Osteoblast (primary cell): ENCODE data around the gene PTTG1. TPM values are rescaled to one million over a fixed set of nuclear protein-coding genes. Genes with fewer than 3 reads are reported as not detected.

Source experiments
- DNase-seq: peaks from one replicate; pipeline ENCODE4 v3.0.0; 2011; ENCODE audit warnings: low spot score, mixed read lengths; ENCODE audit not compliant: insufficient read length; ENCODE audit errors: missing footprints
- H2AFZ ChIP-seq: 2 replicates; pipeline ENCODE4 v1.6.0; 2011; ENCODE audit warnings: mild to moderate bottlenecking, low read length
- H3K27ac ChIP-seq: 2 replicates; pipeline ENCODE4 v1.5.1; 2011; ENCODE audit warnings: mild to moderate bottlenecking, low read depth, low read length, moderate library complexity
- H3K27me3 ChIP-seq: 2 replicates; pipeline ENCODE4 v1.6.0; 2012; ENCODE audit warnings: mild to moderate bottlenecking, control low read depth, inconsistent platforms, low read length, moderate library complexity; ENCODE audit not compliant: insufficient read depth
- H3K36me3 ChIP-seq: 2 replicates; pipeline ENCODE4 v1.5.1; 2011; ENCODE audit warnings: mild to moderate bottlenecking, low read length, control low read depth, moderate library complexity; ENCODE audit not compliant: insufficient read depth
- H3K4me1 ChIP-seq: 2 replicates; pipeline ENCODE4 v1.5.1; 2011; ENCODE audit warnings: mild to moderate bottlenecking, low read length, control low read depth, moderate library complexity; ENCODE audit not compliant: insufficient read depth
- H3K4me2 ChIP-seq: 2 replicates; pipeline ENCODE4 v1.6.0; 2011; ENCODE audit warnings: mild to moderate bottlenecking, low read length; ENCODE audit not compliant: insufficient read depth
- H3K4me3 ChIP-seq: fragments of 200-600 bp; sonication (generic); 3 replicates; pipeline ENCODE4 v1.5.1; 2012; ENCODE audit warnings: mild to moderate bottlenecking, low read length, inconsistent platforms; ENCODE audit not compliant: insufficient read depth
- H3K79me2 ChIP-seq: 2 replicates; pipeline ENCODE4 v1.6.0; 2012; ENCODE audit warnings: mild to moderate bottlenecking, low read length, control low read depth, inconsistent platforms; ENCODE audit not compliant: insufficient read depth
- H3K9me3 ChIP-seq: 2 replicates; pipeline ENCODE4 v1.5.1; 2011; ENCODE audit warnings: low read depth, low read length, control low read depth
- H4K20me1 ChIP-seq: 2 replicates; pipeline ENCODE4 v1.6.0; 2012; ENCODE audit warnings: mild to moderate bottlenecking, low read length, control low read depth; ENCODE audit not compliant: insufficient read depth
- CTCF ChIP-seq: IDR thresholded peaks from 2 replicates; pipeline ENCODE4 v1.5.1; 2011; ENCODE audit warnings: mild to moderate bottlenecking, low read depth, low read length, moderate library complexity; ENCODE audit errors: extremely low read depth
- total RNA-seq: library from RNA; depleted of rRNA; stranded (reverse); fragments of >200 nt; gene quantifications from 2 replicates; pipeline ENCODE4 v1.2.3, GENCODE V29; 2012

PTTG1 gene
- total RNA-seq, 1 donor: 41.3 TPM

DNA sequence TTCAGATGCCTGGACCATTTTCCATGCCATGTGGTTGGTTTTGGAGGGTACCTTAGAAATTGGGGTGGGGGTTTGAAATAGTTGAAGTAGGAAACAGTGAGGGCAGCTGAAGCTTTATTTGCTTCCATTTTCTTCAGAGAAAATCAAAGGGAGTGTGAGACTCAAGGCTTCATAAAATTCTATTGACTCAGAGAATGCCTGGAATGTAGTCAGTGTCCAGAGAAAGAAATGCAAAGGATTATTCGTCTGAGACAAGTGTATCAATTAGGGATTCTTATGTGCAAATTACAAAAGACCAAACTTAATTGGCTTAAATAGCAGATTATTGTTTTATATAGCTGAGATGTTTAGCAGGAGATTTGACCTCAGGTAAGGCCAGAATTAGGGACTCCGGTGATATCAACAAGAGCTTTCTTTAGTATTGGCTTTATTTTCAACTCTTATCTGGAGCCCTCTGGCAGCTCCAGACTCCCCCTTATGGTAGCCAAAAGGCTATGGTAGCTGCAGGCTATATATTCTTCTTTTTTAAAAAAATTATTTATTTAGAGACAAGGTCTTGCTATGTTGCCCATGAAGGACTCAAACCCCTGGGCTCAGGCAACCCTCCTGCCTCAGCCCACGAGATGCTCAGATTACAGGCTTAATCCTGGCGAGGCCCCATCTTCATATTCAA is 38.9 kb downstream of the PTTG1 start:
- H3K4me1 ChIP-seq: peaks cover 27% of the 10 kb centered on the region
- no peak overlapping the region for H3K4me2 ChIP-seq
- H2AFZ ChIP-seq: no peak overlapping the region
- TF ChIP-seq CTCF: peak; percentile 33
- H3K9me3 ChIP-seq: no peaks in the 10 kb centered on the region
- no peaks in the 10 kb centered on the region for H3K79me2 ChIP-seq
- H3K27ac ChIP-seq: no peak overlapping the region
- H3K4me3 ChIP-seq: no peak overlapping the region
- no peak for DNase-seq
- peaks cover 4% of the 10 kb centered on the region for H3K27me3 ChIP-seq
- no peaks in the 10 kb centered on the region for H3K36me3 ChIP-seq
- no peaks in the 10 kb centered on the region for H4K20me1 ChIP-seq

- TF ChIP-seq CTCF: no peak
- Histone ChIP-seq H3K79me2 (no peaks in the 10 kb centered on the region), H2AFZ (no peak overlapping the region), H3K4me2 (no peak overlapping the region), H3K36me3 (no peaks in the 10 kb centered on the region), H3K27me3 (no peaks in the 10 kb centered on the region), H3K27ac (no peak overlapping the region), H3K9me3 (no peaks in the 10 kb centered on the region), H3K4me3 (no peak overlapping the region), H4K20me1 (no peaks in the 10 kb centered on the region), H3K4me1 (peaks cover 27% of the 10 kb centered on the region)
- no peak for DNase-seq
These were observed 39.7 kb downstream of the PTTG1 start for GRCh38 chr5:160461378-160461777.

DNA sequence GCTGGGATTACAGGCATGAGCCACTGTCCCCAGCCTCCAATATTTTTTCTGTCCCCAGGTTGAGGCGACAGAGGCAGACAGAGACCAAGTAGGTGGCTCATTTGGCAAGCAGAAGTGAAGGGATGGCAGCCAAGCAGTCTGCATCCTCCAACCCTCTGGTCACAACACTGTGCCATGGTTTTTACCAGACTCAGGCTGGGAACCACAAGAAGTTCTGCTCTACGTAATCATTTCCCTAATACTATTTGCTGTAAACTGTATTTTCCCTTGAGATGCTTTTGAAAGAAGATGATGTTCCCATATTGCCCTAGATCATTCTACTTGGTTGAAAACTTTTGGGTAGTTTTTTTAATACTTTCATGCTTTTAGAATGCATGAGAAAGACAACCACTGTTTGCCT is 40.5 kb downstream of the PTTG1 start:
- no peaks in the 10 kb centered on the region for H4K20me1 ChIP-seq

GRCh38 chr5:160463227-160463626 is 41.6 kb downstream of the PTTG1 start:
- Histone ChIP-seq H3K36me3 (no peaks in the 10 kb centered on the region), H3K4me3 (no peak overlapping the region), H3K9me3 (no peaks in the 10 kb centered on the region), H3K4me2 (peak overlapping the region; percentile 58), H3K79me2 (no peaks in the 10 kb centered on the region), H3K4me1 (peaks cover 43% of the 10 kb centered on the region), H2AFZ (no peak overlapping the region), H3K27me3 (no peaks in the 10 kb centered on the region), H3K27ac (no peak overlapping the region), H4K20me1 (no peaks in the 10 kb centered on the region)
- TF ChIP-seq CTCF: no peak
- no peak for DNase-seq

More for the DNA sequence above, 40.5 kb downstream of the PTTG1 start:
- Histone ChIP-seq H3K4me2 (no peak overlapping the region), H3K4me3 (no peak overlapping the region), H2AFZ (no peak overlapping the region), H3K27me3 (no peaks in the 10 kb centered on the region), H3K9me3 (no peaks in the 10 kb centered on the region), H3K79me2 (no peaks in the 10 kb centered on the region), H3K27ac (no peak overlapping the region), H3K36me3 (no peaks in the 10 kb centered on the region), H3K4me1 (peaks cover 33% of the 10 kb centered on the region)
- DNase-seq: no peak
- TF ChIP-seq CTCF: no peak
